ENCODE results near the gene ZNF212.
"Not testable (repeated sequence)": the region's sequence is repeated elsewhere in the genome, so short reads cannot be mapped to it uniquely, and the experiment has no call there.

The ZNF212 gene

DNA sequence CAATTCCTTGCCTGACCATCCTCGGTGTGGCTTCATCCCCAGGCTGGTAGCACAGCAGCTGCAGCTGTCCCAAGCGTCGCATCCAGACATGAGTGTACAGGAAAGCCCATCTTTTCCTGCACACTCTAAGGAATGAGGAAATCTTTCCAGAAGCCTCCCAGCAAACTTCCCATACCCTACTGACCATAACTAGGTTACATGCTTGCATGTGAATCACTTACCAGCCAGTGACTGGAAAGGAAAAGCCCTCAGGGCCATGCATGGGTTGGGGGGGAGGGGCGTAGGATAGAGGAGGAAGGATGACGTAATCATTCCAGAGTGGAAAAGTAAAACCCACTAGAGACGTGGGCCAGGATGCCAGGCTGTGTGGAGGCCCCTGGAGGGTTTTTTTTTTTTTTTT lies 18.9 kb upstream of the ZNF212 start:
- DNase-seq, result no peak

- no peak for DNase-seq
Observed at GRCh38 chr7:149223176-149223575, 16.3 kb upstream of the ZNF212 start.

GRCh38 chr7:149223761-149224160 lies 15.7 kb upstream of the ZNF212 start:
- DNase-seq, result no peak

GRCh38 chr7:149224352-149224751 lies 15.1 kb upstream of the ZNF212 start:
- no peak for DNase-seq

DNA sequence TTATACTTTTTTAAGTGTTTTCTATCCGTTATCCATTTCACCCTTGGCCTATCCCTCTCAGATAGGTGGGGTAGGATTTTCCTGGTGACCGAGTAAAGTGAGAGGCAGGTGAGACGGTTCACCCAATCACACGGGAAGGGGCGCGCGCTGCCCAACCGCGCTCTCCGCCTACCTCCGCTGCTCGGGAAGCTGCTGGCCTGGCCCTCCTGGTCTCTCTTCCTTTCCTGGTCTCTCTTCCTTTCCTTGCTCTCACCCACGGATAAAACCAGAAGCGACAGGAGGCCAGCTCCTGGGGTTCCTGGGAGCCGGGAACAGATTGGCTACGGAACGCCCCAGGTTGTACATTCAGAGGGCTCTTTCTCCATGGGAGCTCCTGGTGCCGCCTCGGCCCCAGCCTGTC lies 14.3 kb upstream of the ZNF212 start:
- DNase-seq, result no peak

DNA sequence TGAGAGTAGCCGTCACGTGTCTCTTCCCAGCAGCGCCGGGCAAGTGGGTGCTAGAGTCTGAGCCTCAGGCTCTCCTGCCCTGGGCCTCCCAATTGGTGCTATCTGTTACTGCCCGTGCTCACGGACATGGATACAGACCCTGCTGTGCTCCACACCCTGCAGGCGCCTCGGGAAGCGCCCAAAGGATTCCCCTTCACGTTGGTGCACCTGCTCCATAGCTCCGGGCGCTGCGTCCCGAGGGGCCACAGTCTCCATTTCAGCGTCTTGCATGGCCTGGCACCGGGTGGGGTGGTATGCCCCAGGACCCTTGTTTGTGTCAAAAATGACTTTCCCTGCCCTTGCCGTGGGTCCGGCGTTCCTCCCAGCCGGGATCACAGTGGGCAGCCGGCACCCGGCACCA lies 13.8 kb upstream of the ZNF212 start:
- DNase-seq, result no peak

GRCh38 chr7:149226366-149226765 lies 13.1 kb upstream of the ZNF212 start:
- not testable (repeated sequence) for DNase-seq

GRCh38 chr7:149226840-149227494 lies 12.5 kb upstream of the ZNF212 start:
- DNase-seq, result no peak

GRCh38 chr7:149228831-149229471 lies 10.5 kb upstream of the ZNF212 start:
- DNase-seq, result no peak

DNA sequence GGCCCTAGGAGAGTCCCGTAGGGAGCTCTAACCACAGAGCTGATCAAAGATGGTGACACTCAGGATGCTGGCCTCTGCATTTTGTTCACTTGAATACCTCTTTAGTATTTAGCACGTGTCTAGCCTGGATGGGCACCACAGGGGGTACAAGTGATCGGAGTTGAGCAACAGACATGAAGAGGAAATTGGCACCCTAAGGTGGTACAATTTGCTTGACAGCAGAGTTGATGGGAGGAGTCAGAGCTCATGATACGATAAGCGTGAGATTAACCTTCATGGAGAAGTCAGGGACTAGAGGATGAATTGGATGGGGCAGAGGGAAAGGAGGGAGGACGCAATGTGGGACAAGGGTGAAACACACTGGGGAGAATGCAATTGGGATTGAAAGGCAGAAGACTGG lies 9.9 kb upstream of the ZNF212 start:
- no peak for DNase-seq

- no peak for DNase-seq
Observed at GRCh38 chr7:149232362-149232761, 7.1 kb upstream of the ZNF212 start.

DNA sequence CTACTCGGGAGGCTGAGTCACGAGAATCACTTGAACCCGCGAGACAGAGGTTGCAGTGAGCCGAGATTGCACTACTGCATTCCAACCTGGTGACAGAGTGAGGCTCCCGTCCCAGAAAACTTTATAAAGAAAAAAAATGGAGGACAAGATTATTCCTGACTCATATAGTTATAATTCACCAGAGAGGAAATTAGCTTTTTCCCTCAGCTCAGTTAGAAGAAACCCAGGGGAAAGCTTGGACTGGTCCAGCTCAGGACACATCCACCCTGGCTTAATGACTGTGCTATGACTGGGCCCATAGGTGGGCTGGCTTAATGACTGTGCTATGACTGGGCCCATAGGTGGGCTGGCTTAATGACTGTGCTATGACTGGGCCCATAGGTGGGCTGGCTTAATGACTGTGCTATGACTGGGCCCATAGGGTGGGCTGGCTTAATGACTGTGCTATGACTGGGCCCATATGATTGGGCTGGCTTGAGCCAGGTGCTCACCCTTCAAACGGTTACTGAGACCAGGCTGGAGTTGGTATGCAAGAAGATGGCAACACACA lies 5.7 kb upstream of the ZNF212 start:
- not testable (repeated sequence) for DNase-seq

DNA sequence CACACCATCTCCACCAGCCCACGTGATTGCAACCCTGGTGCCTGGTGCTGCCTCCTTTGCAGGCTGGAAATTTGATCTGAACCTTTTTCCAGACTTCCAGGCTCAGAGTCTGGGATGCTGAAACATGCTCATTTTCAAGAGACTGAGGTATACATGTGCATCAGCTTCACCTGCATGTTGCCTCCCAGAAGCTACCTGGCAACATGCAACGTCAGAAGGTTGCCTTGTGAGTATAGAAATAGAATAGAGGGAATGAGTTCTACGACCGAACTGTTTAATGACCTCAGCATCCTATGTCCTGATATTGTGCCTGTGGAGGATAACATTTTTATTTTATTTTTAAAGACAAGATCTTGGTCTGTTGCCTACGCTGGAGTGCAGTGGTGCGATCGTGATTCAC lies 1.9 kb upstream of the ZNF212 start:
- no peak for DNase-seq

- DNase-seq, result no peak
Observed at GRCh38 chr7:149238051-149238450, 1.4 kb upstream of the ZNF212 start.

- DNase-seq, result no peak
Observed at GRCh38 chr7:149240637-149241036, 1.2 kb downstream of the ZNF212 start.

GRCh38 chr7:149241696-149242095 lies 2.2 kb downstream of the ZNF212 start:
- DNase-seq, result no peak

- DNase-seq, result peak; percentile 79
Observed at GRCh38 chr7:149245244-149245643, 5.8 kb downstream of the ZNF212 start.

GRCh38 chr7:149245744-149246143 lies 6.3 kb downstream of the ZNF212 start:
- DNase-seq, result peak; percentile 34

- peak; percentile 27 for DNase-seq
Observed at GRCh38 chr7:149248777-149249176, 9.3 kb downstream of the ZNF212 start.

DNA sequence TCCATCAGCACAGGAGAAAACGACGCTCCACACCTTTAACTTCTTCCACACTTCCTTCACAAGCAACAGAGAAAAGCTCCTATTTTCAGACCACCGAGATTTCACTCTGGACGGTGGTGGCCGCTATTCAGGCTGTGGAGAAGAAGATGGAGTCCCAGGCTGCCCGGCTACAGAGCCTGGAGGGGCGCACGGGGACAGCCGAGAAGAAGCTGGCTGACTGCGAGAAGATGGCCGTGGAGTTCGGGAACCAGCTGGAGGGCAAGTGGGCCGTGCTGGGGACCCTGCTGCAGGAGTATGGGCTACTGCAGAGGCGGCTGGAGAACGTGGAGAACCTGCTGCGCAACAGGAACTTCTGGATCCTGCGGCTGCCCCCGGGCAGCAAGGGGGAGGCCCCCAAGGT lies 10.7 kb downstream of the ZNF212 start:
- DNase-seq, result not testable (repeated sequence)

GRCh38 chr7:149251518-149251917 lies 12.1 kb downstream of the ZNF212 start:
- DNase-seq, result not testable (repeated sequence)

DNA sequence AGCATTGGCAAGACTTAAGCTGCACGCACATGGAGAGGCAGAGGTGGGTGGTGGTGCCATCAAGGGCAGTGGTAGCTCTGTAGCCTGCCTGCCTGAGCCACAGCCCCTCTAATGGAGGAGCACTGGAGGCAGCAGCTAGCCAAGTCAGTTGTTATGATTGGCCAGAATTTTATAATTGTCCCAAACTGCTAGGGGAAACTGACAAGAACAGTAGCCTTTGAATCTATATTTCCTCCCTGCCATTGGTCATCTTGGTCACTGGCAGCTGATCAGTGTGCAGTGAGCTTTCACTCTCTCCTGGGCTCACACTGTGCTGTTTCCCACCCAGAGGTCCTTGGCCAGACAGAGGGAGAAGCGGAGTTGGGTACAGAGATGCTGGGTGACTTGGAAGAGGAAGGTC lies 12.9 kb downstream of the ZNF212 start:
- DNase-seq, result no peak

DNA sequence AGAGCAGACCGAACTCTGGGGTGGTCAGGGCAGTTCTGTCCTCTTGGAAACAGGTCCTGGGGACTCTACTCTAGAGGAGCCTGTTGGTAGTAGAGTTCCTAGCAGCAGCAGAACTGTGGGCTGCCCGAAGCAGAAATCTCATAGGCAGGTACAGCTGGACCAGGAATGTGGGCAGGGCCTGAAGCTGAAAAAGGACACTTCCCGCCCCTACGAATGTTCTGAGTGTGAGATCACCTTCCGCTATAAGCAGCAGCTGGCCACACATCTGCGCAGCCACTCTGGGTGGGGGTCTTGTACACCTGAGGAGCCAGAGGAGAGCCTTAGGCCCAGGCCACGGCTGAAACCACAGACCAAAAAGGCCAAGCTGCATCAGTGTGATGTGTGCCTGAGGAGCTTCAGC lies 14.2 kb downstream of the ZNF212 start:
- no peak for DNase-seq

DNA sequence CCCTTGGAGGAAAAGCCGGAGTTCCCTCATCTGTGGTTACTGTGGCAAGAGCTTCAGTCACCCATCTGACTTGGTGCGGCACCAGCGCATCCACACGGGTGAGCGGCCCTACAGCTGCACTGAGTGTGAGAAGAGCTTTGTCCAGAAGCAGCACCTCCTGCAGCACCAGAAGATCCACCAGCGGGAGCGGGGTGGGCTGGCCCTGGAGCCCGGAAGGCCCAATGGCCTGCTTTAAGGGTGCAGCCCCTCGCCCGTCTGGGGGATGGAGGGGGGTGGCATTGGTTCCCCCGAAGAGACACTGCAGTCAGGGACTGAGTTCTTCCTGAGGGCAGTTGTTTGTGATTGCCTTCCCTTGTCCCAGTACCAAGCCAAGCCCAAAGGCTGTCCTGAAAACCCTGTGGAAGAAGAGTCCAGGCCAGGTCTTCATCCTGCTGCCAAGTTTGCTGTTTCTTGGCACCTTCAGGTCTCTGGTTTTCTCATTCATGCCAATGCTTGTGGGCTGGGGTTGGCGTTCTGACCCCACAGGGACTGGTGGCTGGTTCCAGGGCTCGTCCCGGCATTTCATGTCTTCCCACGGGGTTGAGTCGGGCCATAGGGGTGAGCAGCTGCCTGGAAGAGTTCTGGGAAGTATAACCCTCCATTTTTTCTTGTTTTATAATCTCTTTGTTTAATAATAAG lies 14.9 kb downstream of the ZNF212 start:
- DNase-seq, result no peak
